ENCODE results near the gene AUTS2.

DNA sequence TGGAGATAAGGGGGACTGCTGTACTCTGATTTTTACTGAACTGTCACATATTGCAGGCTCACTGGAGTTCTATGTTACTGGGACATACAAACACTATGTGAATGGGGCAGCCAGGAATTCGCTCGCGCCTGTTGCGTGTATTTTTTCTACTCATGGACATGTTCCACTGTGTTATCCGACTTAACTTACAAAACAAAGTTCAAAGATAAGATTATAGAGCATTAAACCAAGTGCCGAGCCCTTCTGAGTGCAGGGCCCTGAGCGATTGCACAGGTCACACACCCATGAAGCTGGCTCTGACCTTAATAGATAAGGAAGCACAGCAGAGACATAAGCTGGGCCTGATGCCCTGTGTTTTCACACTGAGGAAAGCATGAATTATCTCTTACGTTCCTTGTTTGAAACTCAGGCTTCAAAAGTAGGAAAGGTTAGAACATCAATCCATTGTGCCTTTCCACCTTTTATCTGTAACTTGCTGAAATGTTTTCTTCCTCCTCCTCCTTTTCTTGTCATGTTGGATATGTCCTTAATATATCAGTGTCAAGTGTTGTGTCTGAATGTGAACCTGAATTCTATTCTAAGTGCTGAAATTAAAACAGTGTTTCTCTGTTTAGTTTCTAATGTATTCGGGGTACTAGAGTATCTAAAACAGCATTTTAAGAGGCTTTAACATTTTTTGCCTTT lies 273.8 kb downstream of the AUTS2 start:
- TF ChIP-seq POLR2AphosphoS5 (IDR thresholded peaks at IDR 0.05; ENCODE audit: low read depth, low read length) (no peak), SIN3A (IDR thresholded peaks at IDR 0.05; ENCODE audit: borderline replicate concordance, insufficient read depth, low read depth, low read length) (no peak)
- TF ChIP-seq, protein P1, sequence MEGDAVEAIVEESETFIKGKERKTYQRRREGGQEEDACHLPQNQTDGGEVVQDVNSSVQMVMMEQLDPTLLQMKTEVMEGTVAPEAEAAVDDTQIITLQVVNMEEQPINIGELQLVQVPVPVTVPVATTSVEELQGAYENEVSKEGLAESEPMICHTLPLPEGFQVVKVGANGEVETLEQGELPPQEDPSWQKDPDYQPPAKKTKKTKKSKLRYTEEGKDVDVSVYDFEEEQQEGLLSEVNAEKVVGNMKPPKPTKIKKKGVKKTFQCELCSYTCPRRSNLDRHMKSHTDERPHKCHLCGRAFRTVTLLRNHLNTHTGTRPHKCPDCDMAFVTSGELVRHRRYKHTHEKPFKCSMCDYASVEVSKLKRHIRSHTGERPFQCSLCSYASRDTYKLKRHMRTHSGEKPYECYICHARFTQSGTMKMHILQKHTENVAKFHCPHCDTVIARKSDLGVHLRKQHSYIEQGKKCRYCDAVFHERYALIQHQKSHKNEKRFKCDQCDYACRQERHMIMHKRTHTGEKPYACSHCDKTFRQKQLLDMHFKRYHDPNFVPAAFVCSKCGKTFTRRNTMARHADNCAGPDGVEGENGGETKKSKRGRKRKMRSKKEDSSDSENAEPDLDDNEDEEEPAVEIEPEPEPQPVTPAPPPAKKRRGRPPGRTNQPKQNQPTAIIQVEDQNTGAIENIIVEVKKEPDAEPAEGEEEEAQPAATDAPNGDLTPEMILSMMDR (IDR thresholded peaks at IDR 0.05): no peak

Data from Panc1 (cell line).